ENCODE measurements around the gene TIGD6. TPM values are rescaled to one million over a fixed set of nuclear protein-coding genes. Genes with fewer than 3 reads are reported as not detected.
"Not testable (repeated sequence)": the region's sequence is repeated elsewhere in the genome, so short reads cannot be mapped to it uniquely, and the experiment has no call there.

Gene TIGD6
- total RNA-seq, 6 donors from 2014 or later: 2.2 to 6.3 (median 4.1) TPM

- no peak within 1 kb of the TSS for H3K4me3 ChIP-seq
- no peaks in the 10 kb centered on the region for H3K27me3 ChIP-seq
- ATAC-seq (ENCODE audit: low FRiP score in 2 of 2) (no peak), DNase-seq (no peak)
- 89 to 97% methylated on average over 2 of the region's 2 CpGs for WGBS, 2 donors
- H3K27ac ChIP-seq: no peak within 1 kb of the TSS
- no peaks in the 10 kb centered on the region for H3K36me3 ChIP-seq
- no peak for TF ChIP-seq POLR2AphosphoS5 (IDR thresholded peaks at IDR 0.05)
- TF ChIP-seq CTCF (IDR thresholded peaks at IDR 0.05): no peak
- H3K4me1 ChIP-seq: peaks cover 0 to 3% (median 0%) of the 10 kb centered on the region in 4 donors
- no peaks in the 10 kb centered on the region for H3K9me3 ChIP-seq
These were observed 55.8 kb downstream of the TIGD6 start, which contains the start of gene PDE6A for GRCh38 chr5:149944666-149945065. Gene PDE6A (minus strand): TSS chr5:149944793. CDS start chr5:149944673, 120 bp downstream.

- not testable (repeated sequence) for DNase-seq; H3K9me3 ChIP-seq; H3K4me3 ChIP-seq; H3K36me3 ChIP-seq; H3K27ac ChIP-seq; H3K27me3 ChIP-seq; ATAC-seq (ENCODE audit: low FRiP score in 2 of 2)
- peaks cover 2 to 12% (median 8%) of the 10 kb centered on the region in 4 donors for H3K4me1 ChIP-seq
- WGBS, 2 donors: 91 to 98% methylated on average over 6 of the region's 6 CpGs
These were observed 57.1 kb downstream of the TIGD6 start for GRCh38 chr5:149943177-149943949.

Other genes with a start within 250 kb of the TIGD6 start
- gene PDE6A, start 55.9 kb downstream of the TIGD6 start, total RNA-seq: not detected
- 10 to 100 TPM in 5 of 6 donors, 1 to 10 TPM in 1; 7.3 to 21.6 (median 16.8) TPM for gene SLC26A2, start 39.9 kb downstream of the TIGD6 start, total RNA-seq
- gene HMGXB3, start 85 bp upstream of the TIGD6 start, total RNA-seq: 10 to 100 TPM; 29.6 to 71.2 (median 41.0) TPM
- 100 to 1,000 TPM in 1 of 6 donors, 10 to 100 TPM in 5; 13.9 to 101 (median 57.9) TPM for gene CSF1R, start 85.9 kb upstream of the TIGD6 start, total RNA-seq
- 100 to 1,000 TPM in 2 of 6 donors, 10 to 100 TPM in 4; 26.6 to 155 (median 81.5) TPM for gene PDGFRB, start 155.2 kb upstream of the TIGD6 start, total RNA-seq
- under 1 TPM in 2 of 6 donors, not detected in 4; 0.17 to 0.30 TPM for gene CDX1, start 166.1 kb upstream of the TIGD6 start, total RNA-seq
- under 1 TPM in 1 of 6 donors, not detected in 5; 0.44 TPM for gene SLC6A7, start 189.4 kb upstream of the TIGD6 start, total RNA-seq